OCI-LY3 (cell line): ENCODE measurements around the gene HDAC6.

Experiments used
- EZH2phosphoT487 ChIP-seq: fragments of 200-600 bp; shearing (Covaris generic); IDR thresholded peaks from 2 replicates; pipeline ENCODE4 v1.6.1; 2018; ENCODE audit warnings: antibody characterized with exemption, mixed run types, low read depth
- TF ChIP-seq, protein P1 (sequence below): fragments of 200-600, 300-600 bp; sonication (generic); IDR thresholded peaks from 2 replicates; pipeline ENCODE4 v1.5.1; 2014; ENCODE audit warnings: antibody characterized with exemption, low read length, low read depth

DNA sequence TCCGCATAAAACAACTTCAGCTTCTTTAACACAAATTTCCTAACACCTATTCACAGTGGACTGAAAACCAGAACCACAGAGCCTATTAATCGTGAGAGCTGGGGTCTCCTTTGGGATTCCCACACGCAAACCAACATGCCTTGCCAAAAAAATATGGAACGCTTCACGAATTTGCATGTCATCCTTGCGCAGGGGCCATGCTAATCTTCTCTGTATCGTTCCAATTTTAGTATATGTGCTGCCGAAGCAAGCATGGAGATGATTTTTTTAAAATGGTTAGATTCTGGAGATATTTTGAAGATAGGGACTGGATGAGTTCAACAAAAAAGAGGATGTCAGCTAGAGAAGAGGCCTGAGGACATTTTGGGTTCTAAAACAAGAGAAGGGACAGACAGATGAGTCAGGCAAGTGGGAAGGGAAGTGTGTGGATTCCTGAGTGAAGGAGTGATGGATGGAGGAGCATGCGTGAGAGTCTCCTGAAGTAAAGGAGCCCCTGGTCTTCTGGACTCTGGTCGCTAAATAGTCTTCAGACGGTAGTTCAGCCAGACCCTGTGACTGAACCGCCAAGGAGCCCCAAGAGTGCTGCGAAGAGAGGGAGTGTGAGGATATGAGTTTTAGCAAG, 24.9 kb upstream of the HDAC6 start:
- TF ChIP-seq, protein P1, sequence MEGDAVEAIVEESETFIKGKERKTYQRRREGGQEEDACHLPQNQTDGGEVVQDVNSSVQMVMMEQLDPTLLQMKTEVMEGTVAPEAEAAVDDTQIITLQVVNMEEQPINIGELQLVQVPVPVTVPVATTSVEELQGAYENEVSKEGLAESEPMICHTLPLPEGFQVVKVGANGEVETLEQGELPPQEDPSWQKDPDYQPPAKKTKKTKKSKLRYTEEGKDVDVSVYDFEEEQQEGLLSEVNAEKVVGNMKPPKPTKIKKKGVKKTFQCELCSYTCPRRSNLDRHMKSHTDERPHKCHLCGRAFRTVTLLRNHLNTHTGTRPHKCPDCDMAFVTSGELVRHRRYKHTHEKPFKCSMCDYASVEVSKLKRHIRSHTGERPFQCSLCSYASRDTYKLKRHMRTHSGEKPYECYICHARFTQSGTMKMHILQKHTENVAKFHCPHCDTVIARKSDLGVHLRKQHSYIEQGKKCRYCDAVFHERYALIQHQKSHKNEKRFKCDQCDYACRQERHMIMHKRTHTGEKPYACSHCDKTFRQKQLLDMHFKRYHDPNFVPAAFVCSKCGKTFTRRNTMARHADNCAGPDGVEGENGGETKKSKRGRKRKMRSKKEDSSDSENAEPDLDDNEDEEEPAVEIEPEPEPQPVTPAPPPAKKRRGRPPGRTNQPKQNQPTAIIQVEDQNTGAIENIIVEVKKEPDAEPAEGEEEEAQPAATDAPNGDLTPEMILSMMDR, result no peak
- TF ChIP-seq EZH2phosphoT487, result no peak
